ENCODE results near the gene CRYGC. TPM values are rescaled to one million over a fixed set of nuclear protein-coding genes. Genes with fewer than 3 reads are reported as not detected.

The CRYGC gene, protein sequence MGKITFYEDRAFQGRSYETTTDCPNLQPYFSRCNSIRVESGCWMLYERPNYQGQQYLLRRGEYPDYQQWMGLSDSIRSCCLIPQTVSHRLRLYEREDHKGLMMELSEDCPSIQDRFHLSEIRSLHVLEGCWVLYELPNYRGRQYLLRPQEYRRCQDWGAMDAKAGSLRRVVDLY
- total RNA-seq (2014; rRNA removed; shearing (Covaris generic)), result not detected in 2 replicates

DNA sequence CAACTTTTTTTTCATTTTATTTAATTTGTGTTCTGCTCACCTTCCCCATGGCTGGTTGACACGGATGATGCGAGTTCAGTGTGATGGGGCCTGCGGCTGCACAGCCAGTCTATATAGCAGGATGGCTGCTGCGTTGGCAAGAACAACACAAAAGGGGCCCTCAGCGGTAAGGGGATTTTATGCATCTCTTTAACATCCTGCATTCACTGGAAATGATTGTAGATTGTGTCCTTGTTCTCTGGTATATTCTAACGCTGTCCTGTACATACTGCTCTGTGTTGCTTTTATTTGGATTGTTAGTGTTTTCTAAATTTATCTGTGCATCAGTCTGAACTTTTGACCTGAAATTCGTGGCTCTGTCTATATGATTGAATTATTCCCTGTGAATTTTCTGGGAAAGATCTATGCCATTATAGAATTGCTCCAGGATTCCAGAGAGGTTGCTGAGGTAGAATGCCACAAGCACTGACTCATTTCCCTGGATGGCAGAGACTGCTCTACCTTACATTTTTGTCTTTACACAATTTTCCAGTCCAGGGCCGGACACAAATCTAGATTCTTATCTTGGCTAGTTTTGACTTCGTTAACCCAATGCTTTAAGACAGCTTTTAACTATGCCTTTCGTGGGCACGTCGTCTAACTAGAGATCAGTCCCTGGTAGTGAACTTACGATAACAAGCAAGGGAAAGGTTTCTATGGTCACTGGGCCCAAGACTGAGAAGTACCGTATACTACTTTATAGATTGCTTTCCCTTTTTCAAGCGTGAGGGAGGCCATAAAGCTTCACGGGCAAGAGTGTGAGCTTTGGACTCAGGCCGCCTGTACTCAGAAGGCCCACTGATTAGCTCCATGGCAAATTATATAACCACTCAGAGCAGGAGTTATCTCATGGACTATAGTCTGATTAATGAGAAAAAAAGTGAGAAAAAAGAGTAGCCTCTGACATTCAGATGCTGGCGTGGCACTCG, at the start of gene CRYGC:
TSS of gene CRYGC (minus strand) at position 85 of the 968 bp plus-strand sequence. CDS start at position 49, 36 bp downstream.
- DNase-seq (ENCODE audit: low read depth), result peak; percentile 17

DNA sequence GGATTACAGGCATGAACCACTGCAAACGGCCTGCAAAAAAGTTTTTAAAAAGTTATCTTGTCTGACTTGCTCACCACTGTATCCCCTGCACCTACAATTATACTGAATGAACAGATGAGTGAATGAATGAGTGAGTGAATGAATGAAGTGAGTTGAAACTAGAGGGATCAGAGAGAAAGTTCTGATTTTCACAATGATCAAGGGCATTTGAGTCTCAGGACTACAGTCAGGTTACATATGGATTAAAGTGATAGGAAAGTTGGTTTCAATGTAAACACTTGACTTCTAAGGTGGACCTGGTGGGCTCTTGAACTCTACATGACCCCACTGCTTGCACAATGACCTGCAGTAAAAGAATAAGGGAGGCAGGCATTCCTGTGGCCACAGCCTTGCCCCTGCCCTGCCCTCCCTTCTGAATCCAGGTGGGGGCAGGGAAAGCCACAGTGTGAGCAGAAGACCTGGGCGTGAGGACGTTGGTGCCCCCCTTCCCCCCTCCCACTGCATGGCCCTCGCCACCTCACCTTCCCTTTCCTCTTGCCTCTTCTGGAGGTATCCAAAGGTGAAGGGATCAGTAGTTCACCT, 49.5 kb upstream of the CRYGC start:
- DNase-seq (ENCODE audit: low read depth), result peak; percentile 11

DNA sequence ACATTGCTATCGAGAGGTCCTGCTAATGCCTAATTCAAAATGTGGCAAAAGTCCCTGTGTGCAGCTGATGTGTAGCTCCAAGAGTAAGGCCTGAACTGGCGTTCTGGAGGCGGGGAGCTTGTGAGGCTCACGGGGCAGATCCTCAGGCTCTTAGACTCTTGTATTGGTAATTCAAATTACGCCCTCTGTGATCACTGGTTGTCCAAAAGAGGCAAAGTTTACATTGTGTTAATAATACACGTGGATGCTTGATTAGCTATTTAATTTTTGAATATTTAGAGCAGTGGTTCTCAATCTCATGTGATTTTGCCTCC, 46.2 kb upstream of the CRYGC start:
- DNase-seq (ENCODE audit: low read depth), result no peak

DNA sequence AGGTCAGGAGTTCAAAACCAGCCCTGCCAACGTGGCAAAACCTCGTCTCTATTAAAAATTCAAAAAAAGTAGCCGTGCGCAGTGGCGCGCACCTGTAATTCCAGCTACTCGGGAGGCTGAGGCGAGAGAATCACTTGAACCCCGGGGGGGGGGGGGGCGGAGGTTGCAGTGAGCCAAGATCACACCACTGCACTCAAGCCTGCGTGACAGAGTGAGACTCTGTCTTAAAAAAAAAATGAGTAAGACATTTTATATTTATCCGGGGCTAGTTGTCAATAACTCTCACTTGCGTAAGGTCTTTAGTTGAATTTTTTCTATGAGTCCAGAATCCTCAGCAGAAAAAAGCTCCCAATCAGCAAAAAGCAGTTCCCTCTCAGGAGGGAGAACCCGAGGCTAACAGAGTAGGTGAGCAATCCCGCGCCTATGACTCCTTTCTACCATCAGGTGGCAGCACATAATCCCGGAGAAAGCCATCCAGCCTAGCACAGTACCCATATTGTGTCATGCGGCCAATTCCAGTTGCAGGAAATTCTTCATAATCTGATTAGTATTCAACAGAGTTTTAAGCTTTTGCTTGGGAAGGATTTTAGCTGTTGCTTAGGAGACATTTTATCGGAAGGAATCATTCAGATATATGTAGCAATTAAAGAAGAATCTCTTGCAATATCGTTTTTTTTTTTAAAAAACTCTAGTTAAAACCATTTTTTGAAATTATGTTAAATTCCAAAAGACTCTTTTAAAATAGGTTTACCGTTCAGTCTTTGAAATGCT, 45.6 kb upstream of the CRYGC start:
- peak; percentile 79 for DNase-seq (ENCODE audit: low read depth)

DNA sequence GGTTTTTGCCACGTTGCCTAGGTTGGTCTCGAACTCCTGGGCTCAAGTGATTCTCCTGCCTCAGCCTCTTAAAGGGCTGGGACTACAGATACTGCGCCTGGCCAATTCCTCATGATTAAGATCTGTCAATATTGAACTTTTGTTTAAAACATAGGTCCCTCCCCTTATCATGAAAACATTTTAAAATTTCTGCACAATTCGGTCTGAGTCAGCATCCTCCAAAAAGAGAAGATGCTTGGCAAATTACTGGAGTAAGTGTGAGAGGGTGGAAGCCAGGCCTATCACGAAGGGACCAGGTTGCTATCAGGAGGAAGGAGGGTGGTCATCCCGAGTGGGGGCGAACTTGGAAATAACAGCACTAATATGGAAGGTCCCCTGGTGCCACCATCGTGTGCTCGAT, 44.5 kb upstream of the CRYGC start:
- DNase-seq (ENCODE audit: low read depth), result no peak

DNA sequence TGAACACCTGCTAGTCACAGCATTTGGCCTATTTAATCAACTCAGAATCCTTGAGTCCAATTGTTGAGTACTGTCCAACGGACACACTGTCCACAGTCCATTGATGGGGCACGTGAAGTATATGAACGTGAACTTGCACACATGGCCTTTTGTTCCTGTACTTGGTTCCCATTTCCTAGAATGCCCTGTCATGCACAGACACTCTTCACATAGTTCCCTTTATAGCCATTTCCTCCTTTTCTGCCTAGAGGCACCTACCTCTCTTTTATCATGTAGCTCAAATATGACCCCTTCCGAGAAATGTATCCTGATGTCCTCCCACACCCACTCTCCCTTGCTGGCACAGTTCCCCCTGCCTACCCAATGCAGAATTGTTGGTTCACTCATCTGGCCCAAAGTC, 42.5 kb upstream of the CRYGC start:
- no peak for DNase-seq (ENCODE audit: low read depth)

DNA sequence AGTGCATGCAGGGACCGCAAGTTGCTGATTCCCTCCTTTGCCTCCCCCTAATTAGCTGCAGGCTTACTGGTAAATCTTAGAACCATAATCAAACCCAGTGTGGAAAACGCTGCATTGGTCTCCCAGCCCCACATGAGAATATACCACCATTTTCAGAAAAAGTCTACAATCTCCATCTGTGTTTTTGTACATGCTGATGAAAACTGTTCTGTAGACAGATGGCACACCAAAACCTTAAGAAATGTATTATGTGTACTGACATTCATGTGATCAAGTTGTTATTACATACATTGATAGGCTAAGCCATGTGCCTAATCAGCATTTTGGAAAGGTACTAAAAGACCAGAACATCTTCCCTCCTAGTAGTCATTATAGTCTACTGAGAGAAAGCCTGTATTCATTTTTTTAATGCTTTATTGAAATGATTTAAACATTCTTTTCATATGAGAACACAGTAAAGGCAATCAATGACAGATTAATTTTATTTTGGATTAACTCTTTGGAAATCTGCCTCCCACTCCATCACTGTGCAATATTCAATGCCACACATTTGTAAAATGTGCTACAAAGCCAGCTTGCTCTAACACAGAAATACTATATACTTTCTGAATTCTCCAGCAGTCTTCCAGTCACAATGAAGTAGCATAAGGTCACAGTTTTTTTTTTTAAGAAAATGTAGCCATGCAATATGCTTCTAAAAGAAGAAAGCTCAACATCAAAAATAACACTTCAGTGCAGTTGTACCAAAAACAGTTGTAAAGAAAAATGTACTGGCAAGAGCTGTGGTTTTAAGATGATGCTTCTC, 35.5 kb upstream of the CRYGC start:
- no peak for DNase-seq (ENCODE audit: low read depth)

DNA sequence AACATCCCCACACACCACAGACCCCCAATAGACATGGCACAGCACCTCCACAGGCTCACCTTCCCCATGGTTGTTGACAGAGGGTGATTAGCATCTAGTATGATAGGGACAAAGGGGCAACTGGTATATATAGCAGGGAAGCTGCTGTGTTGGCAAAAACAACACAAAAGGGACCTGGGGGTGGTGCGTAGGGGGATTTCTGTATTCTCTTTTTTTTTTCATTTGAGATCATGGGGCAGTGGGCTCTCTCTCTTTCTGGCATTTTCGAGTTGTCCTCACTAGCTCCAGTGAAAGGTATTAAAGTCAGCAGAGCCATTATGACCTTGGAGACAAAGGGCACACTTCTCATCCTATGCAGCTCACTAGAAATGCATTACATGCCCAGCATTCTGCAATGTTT, 33.9 kb upstream of the CRYGC start, which contains the start of gene CRYGA:
TSS of gene CRYGA (minus strand) at position 101 of the 400 bp plus-strand sequence. CDS start at position 68, 33 bp downstream.
- no peak for DNase-seq (ENCODE audit: low read depth)

DNA sequence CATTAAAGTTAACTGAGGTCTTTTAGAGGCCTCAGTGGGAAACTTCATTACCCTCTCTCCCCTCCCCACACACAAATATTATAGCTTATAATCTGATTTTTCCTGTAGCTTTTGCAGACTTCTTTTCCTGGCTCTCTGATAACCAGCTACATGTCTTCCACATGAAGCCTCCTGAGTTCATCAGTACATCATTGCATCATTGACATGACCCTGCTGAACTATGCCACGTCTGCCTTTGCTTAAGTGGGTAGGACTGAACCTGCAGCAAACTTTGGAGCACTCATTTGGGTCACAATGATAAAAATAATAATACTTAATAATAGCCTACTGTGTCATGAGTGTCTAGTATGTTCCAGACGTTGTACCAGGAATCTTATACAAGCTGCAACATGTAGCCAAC, 26.8 kb upstream of the CRYGC start:
- no peak for DNase-seq (ENCODE audit: low read depth)

DNA sequence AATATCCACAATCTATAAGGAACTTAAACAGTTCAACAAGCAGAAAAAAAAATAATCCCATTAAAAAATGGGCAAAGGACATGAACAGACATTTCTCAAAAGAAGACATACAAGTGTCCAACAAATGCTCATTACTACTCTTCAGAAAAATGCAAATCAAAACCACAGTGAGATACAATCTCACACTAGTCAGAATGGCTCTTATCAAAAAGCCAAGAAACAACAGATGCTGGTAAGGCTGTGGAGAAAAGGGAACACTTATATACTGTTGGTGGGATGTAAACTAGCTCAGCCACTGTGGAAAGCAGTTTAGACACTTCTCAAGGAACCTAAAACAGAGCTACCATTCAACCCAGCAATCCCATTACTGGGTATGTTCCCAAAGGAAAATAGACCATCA, 23.5 kb upstream of the CRYGC start:
- no peak for DNase-seq (ENCODE audit: low read depth)

DNA sequence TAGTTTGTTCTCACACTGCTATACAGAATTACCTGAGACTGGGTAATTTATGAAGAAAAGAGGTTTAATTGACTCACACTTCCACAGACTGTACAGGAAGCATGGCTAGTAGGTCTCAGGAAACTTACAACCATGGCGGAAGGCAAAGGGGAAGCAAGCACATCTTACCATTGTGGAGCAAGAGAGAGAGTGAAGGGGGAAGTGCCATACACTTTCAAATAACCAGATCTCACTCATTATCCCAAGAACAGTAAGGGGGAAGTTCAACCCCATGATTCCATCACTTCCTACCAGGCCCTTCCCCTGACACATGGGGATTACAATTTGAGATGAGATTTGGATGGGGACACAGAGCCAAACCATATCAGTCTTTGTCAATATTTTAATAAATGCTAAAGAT, 21.3 kb upstream of the CRYGC start:
- DNase-seq (ENCODE audit: low read depth), result no peak

DNA sequence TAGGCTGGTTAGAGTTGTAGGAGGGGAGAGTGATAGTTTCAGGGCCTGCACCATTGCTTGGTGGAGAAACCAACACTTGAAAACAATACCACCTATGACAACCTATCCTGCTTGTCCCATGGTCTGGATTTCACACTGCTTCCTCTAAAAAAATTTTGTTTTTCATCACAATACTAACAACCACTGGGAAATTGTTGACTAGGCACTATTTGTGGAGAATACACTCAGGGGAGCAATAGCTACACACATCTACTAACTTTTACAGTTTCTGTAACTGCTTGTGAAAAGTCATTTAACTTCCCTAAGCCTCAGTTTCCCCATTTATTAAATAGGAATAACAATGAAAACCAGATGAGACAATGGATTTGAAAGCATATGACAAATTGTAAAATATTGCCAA, 20.5 kb upstream of the CRYGC start:
- no peak for DNase-seq (ENCODE audit: low read depth)

DNA sequence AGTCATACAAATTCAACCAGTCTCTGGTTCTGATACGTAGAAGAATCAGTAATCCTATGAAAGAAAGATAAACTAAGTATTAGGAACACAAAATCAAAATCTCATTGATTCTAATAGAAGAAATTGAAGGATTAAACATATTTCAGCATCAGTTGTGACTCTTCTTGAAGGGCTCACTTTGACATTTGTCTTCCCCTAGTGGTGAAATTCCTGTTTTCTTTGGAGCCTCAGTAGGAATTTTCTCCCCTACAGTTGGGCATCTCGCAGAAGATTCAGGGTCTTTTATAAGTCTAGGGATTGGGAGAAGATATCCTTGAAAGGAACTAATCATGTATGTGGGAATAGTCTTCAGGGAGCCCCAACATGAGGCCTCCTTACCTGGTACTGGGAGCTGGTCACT, 19.2 kb upstream of the CRYGC start:
- no peak for DNase-seq (ENCODE audit: low read depth)

DNA sequence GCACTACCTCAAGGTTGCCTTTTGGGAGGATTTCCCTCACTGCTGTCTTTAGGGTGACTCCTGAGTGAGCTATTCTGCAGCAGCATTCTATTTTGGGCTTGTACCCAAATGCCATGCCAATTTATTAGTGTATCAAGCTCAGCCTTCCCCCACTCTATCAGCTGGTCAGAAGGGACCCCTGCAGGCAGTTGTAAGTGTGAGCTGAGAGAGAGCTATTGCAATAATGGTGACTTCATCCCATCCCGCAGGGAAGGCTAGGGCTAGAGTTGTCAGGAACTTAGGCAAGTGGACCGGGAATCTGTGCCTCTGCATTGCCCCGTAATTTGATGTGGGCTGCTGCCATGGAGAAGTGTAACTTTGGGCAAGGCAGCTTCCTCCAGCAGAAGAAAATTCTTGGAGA, 18.1 kb upstream of the CRYGC start:
- DNase-seq (ENCODE audit: low read depth), result no peak

DNA sequence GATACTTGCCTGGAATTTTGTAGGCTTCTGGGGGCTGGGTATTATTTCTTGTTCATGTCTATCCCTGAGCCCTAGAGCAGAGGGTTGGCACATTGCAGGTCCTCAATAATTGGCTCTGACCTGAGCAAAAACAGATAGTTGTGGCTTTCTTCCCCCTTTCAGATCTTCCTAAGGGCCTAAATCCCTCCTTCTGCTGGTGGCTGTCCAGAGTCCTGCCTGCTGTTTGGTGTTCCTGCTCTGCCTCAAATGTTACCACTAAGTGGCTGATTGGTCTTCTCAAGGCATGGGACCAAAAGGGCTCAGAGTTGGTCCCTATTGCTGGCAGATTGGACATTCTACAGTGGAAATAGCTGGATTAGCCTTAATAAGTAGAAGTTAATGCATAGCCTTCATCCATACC, 17.4 kb upstream of the CRYGC start:
- DNase-seq (ENCODE audit: low read depth), result no peak

DNA sequence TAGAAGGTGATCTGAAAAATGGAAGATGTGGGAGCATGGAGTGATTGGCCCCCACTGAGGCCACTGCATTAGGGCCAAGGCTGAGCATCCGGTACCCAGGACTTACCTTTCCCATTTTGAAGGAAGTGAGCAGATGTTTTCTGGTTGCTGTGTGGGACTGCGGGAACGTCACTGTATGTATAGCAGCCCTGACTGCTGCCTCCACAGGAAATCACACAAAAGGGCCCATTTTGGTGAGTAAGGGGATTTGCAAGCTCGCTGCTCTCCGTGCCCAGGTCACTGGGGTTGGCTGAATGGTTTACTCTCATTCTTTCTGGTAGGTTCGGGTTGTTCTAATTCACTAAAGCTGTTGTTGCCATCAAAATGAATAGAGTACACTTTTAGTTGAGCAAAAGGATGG, 16.4 kb upstream of the CRYGC start, which contains the start of gene CRYGB:
TSS of gene CRYGB (minus strand) at position 153 of the 400 bp plus-strand sequence. CDS start at position 115, 38 bp downstream.
- no peak for DNase-seq (ENCODE audit: low read depth)

DNA sequence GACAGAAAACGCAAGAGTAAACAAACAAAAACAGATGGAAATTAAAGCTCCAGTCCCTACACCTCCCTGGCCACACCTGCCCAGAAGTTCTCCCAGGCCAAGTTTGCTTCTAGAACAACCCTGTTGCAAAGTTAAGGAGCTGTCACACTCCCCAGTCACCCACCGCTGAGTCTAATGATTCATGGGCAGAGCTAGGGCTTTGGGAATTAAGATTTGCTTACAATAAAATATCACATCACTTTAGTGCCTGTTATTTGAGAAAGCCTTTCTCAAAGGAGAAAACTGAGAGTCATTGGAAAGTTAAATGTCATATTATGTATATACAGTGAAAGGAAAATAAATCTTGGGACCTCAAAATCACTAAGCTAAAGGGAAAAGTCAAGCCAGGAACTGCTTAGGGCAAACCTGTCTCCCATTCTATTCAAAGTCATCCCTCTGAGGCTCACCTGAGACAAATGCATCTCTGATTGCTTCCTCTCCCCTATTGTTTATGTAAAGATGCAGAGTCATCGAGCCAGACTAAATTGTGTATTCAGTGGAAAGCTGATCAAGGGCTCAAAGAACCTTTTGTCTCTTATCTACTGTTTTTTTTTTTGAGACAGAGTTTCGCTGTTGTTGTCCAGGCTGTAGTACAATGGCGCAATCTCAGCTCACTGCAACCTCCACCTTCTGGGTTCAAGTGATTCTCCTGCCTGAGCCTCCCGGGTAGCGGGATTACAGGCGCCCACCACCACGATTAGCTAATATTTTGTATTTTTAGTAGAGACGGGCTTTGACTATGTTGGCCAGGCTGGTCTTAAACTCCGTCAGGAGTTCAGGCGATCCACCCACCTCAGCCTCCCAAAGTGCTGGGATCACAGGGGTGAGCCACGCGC, 13.5 kb upstream of the CRYGC start:
- DNase-seq (ENCODE audit: low read depth), result no peak

DNA sequence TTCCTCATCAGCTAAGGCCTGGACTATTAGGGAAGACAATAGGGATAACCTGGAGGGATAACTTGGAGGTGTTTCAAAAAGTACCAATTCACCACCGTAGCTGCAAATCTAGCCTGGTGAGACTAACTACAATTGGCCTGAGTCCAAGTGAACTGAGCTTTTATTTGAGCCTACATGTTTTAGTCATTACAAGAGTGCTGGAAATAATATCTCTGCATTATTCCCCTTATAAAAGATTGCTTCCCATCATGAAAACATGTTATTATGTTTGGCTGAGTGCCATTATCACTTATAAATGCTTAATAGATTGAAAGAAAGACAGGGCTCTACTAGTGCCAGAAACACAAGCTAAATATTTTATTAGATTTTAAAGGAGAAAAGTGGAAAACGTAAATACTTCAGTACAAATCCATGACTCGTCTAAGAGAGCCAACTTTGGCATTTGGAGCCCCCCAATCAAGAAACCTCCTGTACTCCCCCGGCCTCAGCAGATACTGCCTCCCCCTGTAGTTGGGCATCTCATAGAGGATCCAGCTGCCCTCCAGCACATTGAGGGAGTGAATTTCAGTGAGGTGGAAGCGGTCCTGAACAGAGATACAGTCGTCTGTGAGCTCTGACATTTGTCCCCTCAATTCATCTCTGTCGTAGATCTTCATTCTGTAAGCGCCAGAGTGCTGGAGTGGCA, 12.8 kb upstream of the CRYGC start:
- DNase-seq (ENCODE audit: low read depth), result no peak

DNA sequence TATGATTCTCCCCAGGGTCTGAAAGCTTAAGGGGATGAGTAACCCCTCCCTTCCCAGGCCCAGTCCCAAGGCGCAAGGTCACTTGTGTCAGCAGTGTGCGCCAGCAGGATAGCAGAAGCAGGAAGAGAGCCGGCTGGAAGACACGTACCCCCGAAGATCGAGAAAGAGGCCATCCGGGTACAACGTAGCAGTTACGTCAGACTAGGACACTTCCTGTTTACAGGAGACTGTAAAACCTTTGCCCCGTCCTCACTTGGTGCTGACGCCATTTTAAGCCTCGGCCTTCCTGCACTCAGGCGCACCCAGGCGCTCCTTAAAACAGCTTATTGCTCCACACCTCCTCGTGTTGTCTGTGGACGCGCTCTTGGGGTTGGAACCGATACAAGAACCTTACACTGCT, 9.8 kb upstream of the CRYGC start:
- no peak for DNase-seq (ENCODE audit: low read depth)
